Measurements from ENCODE around the gene LCE1F.

GRCh38 chr1:152761609-152762213 lies 13.2 kb upstream of the LCE1F start:
- no peak for TF ChIP-seq CTCF (IDR thresholded peaks at IDR 0.05)
- TF ChIP-seq POLR2A (IDR thresholded peaks at IDR 0.05) = no peak

Measured in testis (tissue), 2 donors.